GM23338 (cell line): ENCODE data around the gene BEST2. TPM values are rescaled to one million over a fixed set of nuclear protein-coding genes. Genes with fewer than 3 reads are reported as not detected.

ENCODE experiments used
- microRNA-seq: library from miRNA; unstranded; fragments of <30 nt; microRNA quantifications from one replicate; pipeline ENCODE4, GENCODE V29; 2017
- polyA plus RNA-seq: library from polyadenylated mRNA; unstranded; fragments of >200 nt; fragmentation: Nextera tagmentation; extraction: Ambion mirVana; gene quantifications from 2 replicates; pipeline ENCODE4 v1.2.1, GENCODE V29; 2016
- small RNA-seq: library from RNA; depleted of rRNA; stranded (forward); fragments of <200 nt; gene quantifications from one replicate; pipeline ENCODE3, GENCODE V24; 2014; ENCODE audit warnings: low replicate concordance
- total RNA-seq: library from RNA; depleted of rRNA; stranded (reverse); fragments of >200 nt; shearing (Covaris generic); gene quantifications from 2 replicates; pipeline ENCODE4 v1.2.3, GENCODE V29; 2014; rRNA removed

Gene BEST2
- total and polyA plus RNA-seq, 2 experiments from 2014 or later: 1.2 to 10.4 TPM

Small RNAs within 50 kb of the gene (microRNA-seq; reads per million reads assigned to microRNA genes)
- gene MIR5684: not detected

Small RNAs within 50 kb of the gene (small RNA-seq; reads per million reads assigned to genes)
- gene MIR5684 (not detected), gene SNORD41 (324 reads per million, percentile 100 among the genes with 10 or more reads in this experiment)

Other genes with a start within 250 kb of the BEST2 start
- gene ZNF564, start 200.3 kb upstream of the BEST2 start, total RNA-seq: 8.6 and 8.9 TPM in 2 replicates
- gene ZNF564, start 200.3 kb upstream of the BEST2 start, polyA plus RNA-seq: 5.8 and 7.1 TPM in 2 replicates
- 7.3 and 8.5 TPM in 2 replicates for gene ZNF490, start 141.0 kb upstream of the BEST2 start, total RNA-seq
- gene ZNF490, start 141.0 kb upstream of the BEST2 start, polyA plus RNA-seq: 1.3 and 1.4 TPM in 2 replicates
- gene ZNF791, start 140.9 kb upstream of the BEST2 start, total RNA-seq: 15.3 TPM in 2 replicates
- gene ZNF791, start 140.9 kb upstream of the BEST2 start, polyA plus RNA-seq: 9.8 and 12.2 TPM in 2 replicates
- 60.8 and 73.8 TPM in 2 replicates for gene MAN2B1, start 85.0 kb upstream of the BEST2 start, total RNA-seq
- 33.2 and 39.2 TPM in 2 replicates for gene MAN2B1, start 85.0 kb upstream of the BEST2 start, polyA plus RNA-seq
- 12.5 and 31.6 TPM in 2 replicates for gene WDR83, start 85.0 kb upstream of the BEST2 start, total RNA-seq
- gene WDR83, start 85.0 kb upstream of the BEST2 start, polyA plus RNA-seq: 18.5 and 18.6 TPM in 2 replicates
- 126 and 141 TPM in 2 replicates for gene DHPS, start 69.9 kb upstream of the BEST2 start, total RNA-seq
- 85.4 and 107 TPM in 2 replicates for gene DHPS, start 69.9 kb upstream of the BEST2 start, polyA plus RNA-seq
- not detected in 2 replicates for gene GNG14, start 63.8 kb upstream of the BEST2 start, total RNA-seq
- not detected in 2 replicates for gene GNG14, start 63.8 kb upstream of the BEST2 start, polyA plus RNA-seq
- gene FBXW9, start 55.2 kb upstream of the BEST2 start, total RNA-seq: 12.3 and 19.4 TPM in 2 replicates
- gene FBXW9, start 55.2 kb upstream of the BEST2 start, polyA plus RNA-seq: 6.6 and 8.2 TPM in 2 replicates
- gene TNPO2, start 27.9 kb upstream of the BEST2 start, total RNA-seq: 83.0 and 85.9 TPM in 2 replicates
- 35.8 and 37.1 TPM in 2 replicates for gene TNPO2, start 27.9 kb upstream of the BEST2 start, polyA plus RNA-seq
- gene TRIR, start 17.1 kb upstream of the BEST2 start, total RNA-seq: 170 and 171 TPM in 2 replicates
- 254 and 257 TPM in 2 replicates for gene TRIR, start 17.1 kb upstream of the BEST2 start, polyA plus RNA-seq
- gene GET3, start 14.3 kb upstream of the BEST2 start, total RNA-seq: 75.3 and 109 TPM in 2 replicates
- gene GET3, start 14.3 kb upstream of the BEST2 start, polyA plus RNA-seq: 89.5 and 90.4 TPM in 2 replicates
- gene HOOK2, start 23.8 kb downstream of the BEST2 start, total RNA-seq: 85.3 and 86.4 TPM in 2 replicates
- gene HOOK2, start 23.8 kb downstream of the BEST2 start, polyA plus RNA-seq: 46.9 and 56.9 TPM in 2 replicates
- gene JUNB, start 39.7 kb downstream of the BEST2 start, total RNA-seq: 16.0 and 20.2 TPM in 2 replicates
- 7.7 and 7.8 TPM in 2 replicates for gene JUNB, start 39.7 kb downstream of the BEST2 start, polyA plus RNA-seq
- gene PRDX2, start 50.0 kb downstream of the BEST2 start, total RNA-seq: 465 and 486 TPM in 2 replicates
- 314 and 346 TPM in 2 replicates for gene PRDX2, start 50.0 kb downstream of the BEST2 start, polyA plus RNA-seq
- 0.38 TPM in 1 of 2 replicates, not detected in the other for gene THSD8, start 50.3 kb downstream of the BEST2 start, total RNA-seq
- gene THSD8, start 50.3 kb downstream of the BEST2 start, polyA plus RNA-seq: 38.5 and 42.2 TPM in 2 replicates
- gene RNASEH2A, start 54.8 kb downstream of the BEST2 start, total RNA-seq: 62.6 and 68.2 TPM in 2 replicates
- 39.4 and 40.5 TPM in 2 replicates for gene RNASEH2A, start 54.8 kb downstream of the BEST2 start, polyA plus RNA-seq
- 3.3 and 4.1 TPM in 2 replicates for gene RTBDN, start 82.8 kb downstream of the BEST2 start, total RNA-seq
- 4.4 and 4.6 TPM in 2 replicates for gene RTBDN, start 82.8 kb downstream of the BEST2 start, polyA plus RNA-seq
- gene MAST1, start 86.7 kb downstream of the BEST2 start, total RNA-seq: 13.4 and 19.9 TPM in 2 replicates
- gene MAST1, start 86.7 kb downstream of the BEST2 start, polyA plus RNA-seq: 8.9 and 13.9 TPM in 2 replicates
- gene DNASE2, start 129.7 kb downstream of the BEST2 start, total RNA-seq: 27.3 and 35.0 TPM in 2 replicates
- gene DNASE2, start 129.7 kb downstream of the BEST2 start, polyA plus RNA-seq: 15.9 and 17.4 TPM in 2 replicates
- 1.1 and 1.4 TPM in 2 replicates for gene KLF1, start 135.4 kb downstream of the BEST2 start, total RNA-seq
- 0.74 and 0.80 TPM in 2 replicates for gene KLF1, start 135.4 kb downstream of the BEST2 start, polyA plus RNA-seq
- gene GCDH, start 139.4 kb downstream of the BEST2 start, total RNA-seq: 73.3 and 99.8 TPM in 2 replicates
- 51.5 and 54.1 TPM in 2 replicates for gene GCDH, start 139.4 kb downstream of the BEST2 start, polyA plus RNA-seq
- gene SYCE2, start 167.5 kb downstream of the BEST2 start, total RNA-seq: 0.62 and 0.63 TPM in 2 replicates
- 1.9 and 2.9 TPM in 2 replicates for gene SYCE2, start 167.5 kb downstream of the BEST2 start, polyA plus RNA-seq
- 74.7 and 83.5 TPM in 2 replicates for gene FARSA, start 181.9 kb downstream of the BEST2 start, total RNA-seq
- gene FARSA, start 181.9 kb downstream of the BEST2 start, polyA plus RNA-seq: 86.4 and 86.5 TPM in 2 replicates
- 724 and 760 TPM in 2 replicates for gene CALR, start 186.8 kb downstream of the BEST2 start, total RNA-seq
- gene CALR, start 186.8 kb downstream of the BEST2 start, polyA plus RNA-seq: 1,131 and 1,182 TPM in 2 replicates
- gene RAD23A, start 194.1 kb downstream of the BEST2 start, total RNA-seq: 67.0 and 69.7 TPM in 2 replicates
- gene RAD23A, start 194.1 kb downstream of the BEST2 start, polyA plus RNA-seq: 121 and 127 TPM in 2 replicates
- 46.5 and 63.9 TPM in 2 replicates for gene GADD45GIP1, start 205.4 kb downstream of the BEST2 start, total RNA-seq
- gene GADD45GIP1, start 205.4 kb downstream of the BEST2 start, polyA plus RNA-seq: 255 and 290 TPM in 2 replicates
- 0.28 TPM in 1 of 2 replicates, not detected in the other for gene DAND5, start 217.8 kb downstream of the BEST2 start, total RNA-seq
- gene DAND5, start 217.8 kb downstream of the BEST2 start, polyA plus RNA-seq: 0.10 and 0.18 TPM in 2 replicates
- 0.14 and 1.2 TPM in 2 replicates for gene NFIX, start 243.7 kb downstream of the BEST2 start, total RNA-seq
- 0.06 and 0.31 TPM in 2 replicates for gene NFIX, start 243.7 kb downstream of the BEST2 start, polyA plus RNA-seq